ENCODE data around the gene TRMT112.

The TRMT112 gene

DNA sequence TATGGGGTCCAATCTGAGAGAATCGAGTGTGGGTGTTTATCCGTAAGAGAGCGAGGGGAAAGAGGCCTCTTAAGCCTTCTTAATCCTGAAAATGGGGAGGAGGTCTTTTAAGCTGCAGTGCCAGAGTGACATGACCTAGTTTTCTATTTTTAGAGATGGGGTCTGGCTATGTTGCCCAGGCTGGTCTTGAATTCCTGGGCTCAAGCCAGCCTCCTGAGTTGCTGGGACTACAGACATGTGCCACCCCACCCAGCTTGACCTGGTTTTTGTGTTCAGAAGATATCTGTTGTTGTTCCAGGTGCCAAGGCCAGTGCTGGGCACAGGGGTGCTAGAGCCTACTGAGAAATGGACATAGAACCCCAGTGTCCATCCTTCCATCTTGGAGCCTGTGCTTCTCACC is 34.3 kb downstream of the TRMT112 start:
- no peak overlapping the region for H3K4me3 ChIP-seq (ENCODE audit: control insufficient read depth in 1 of 7, extremely low read depth in 1 of 7, insufficient read depth in 4 of 7, low read depth in 2 of 7, low read length in 6 of 7)
- CTCF ChIA-PET: interaction anchor here (0.6 to 6.4 kb wide), 8 partner anchors 9 to 123 kb away, joined by 3 to 42 read pairs (median 6); partner anchors contain the start of genes CATSPERZ, FERMT3 and PLCB3

DNA sequence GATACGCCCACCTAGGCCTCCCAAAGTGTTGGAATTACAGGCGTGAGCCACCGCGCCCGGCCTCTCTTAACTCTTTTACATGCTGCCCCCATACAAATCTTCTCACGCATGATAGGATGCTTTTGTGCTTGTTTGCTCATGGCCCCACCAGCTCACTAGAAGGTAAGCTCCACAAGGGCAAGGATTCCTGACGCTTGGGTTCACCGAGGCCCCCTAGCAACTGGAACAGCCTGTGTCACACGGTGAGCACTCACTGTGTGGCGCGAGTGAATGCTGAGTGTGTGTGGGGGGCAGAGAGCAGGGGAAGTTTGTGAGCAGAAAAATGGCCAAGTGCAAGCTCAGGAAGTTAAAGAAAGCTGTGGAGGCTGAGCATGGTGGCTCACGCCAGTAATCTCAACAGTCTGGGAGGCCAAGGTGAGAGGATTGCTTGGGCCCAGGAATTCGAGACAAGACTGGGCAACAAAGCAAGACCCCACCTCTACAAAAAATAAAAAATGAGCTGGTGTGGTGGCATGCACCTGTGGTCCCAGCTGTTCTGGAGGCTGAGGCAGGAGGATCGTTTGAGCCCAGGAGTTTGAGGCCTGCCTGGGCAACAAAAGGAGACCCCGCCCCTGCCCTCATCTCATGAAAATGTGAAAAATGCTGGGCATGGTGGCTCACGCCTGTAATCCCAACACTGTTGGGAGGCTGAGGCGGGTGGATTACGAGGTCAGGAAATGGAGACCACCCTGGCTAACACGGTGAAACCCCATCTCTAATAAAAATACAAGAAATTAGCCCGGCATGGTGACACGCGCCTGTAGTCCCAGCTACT is 35.2 kb downstream of the TRMT112 start:
- ChIA-PET POLR2A (interaction anchor here (0.7 kb wide), 1 partner anchor 45 kb away, joined by 6 read pairs; no protein-coding TSS in a partner anchor), CTCF (interaction anchor here (0.6 to 6.4 kb wide), 5 partner anchors 11 to 122 kb away, joined by 3 to 42 read pairs (median 3); partner anchors contain the start of gene CATSPERZ)
- no peaks in the 10 kb centered on the region for H3K27me3 ChIP-seq (replicated peaks in 2 of 5; ENCODE audit: control insufficient read depth in 4 of 5, insufficient read depth in 5 of 5, low read length in 4 of 5)
- H3K27ac ChIP-seq (ENCODE audit: insufficient read depth in 1 of 2, low read depth in 1 of 2, low read length in 2 of 2, poor library complexity in 1 of 2, severe bottlenecking in 2 of 2): no peak overlapping the region
- peaks cover 4 to 26% (median 12%) of the 10 kb centered on the region in 4 experiments for H3K36me3 ChIP-seq (ENCODE audit: control insufficient read depth in 4 of 4, insufficient read depth in 4 of 4, low read length in 3 of 4)
- H3K4me1 ChIP-seq (ENCODE audit: control extremely low read depth in 1 of 4, control insufficient read depth in 4 of 4, insufficient read depth in 4 of 4, low read length in 3 of 4): peaks cover 0 to 21% (median 20%) of the 10 kb centered on the region in 4 experiments
- no peak overlapping the region for H3K4me3 ChIP-seq (ENCODE audit: control insufficient read depth in 1 of 7, extremely low read depth in 1 of 7, insufficient read depth in 4 of 7, low read depth in 2 of 7, low read length in 6 of 7)
- no peaks in the 10 kb centered on the region for H3K9me3 ChIP-seq (ENCODE audit: control extremely low read depth in 1 of 5, control insufficient read depth in 4 of 5, insufficient read depth in 2 of 5, low read depth in 1 of 5, low read length in 4 of 5)
- 98% methylated on average over 15 of the region's 22 CpGs for WGBS (ENCODE audit: insufficient coverage)
- no peak for DNase-seq

More for the DNA sequence above, 34.3 kb downstream of the TRMT112 start:
- Histone ChIP-seq H3K4me1 (ENCODE audit: control extremely low read depth in 1 of 4, control insufficient read depth in 4 of 4, insufficient read depth in 4 of 4, low read length in 3 of 4) (peaks cover 0 to 21% (median 20%) of the 10 kb centered on the region in 4 experiments), H3K27me3 (replicated peaks in 2 of 5; ENCODE audit: control insufficient read depth in 4 of 5, insufficient read depth in 5 of 5, low read length in 4 of 5) (no peaks in the 10 kb centered on the region), H3K27ac (ENCODE audit: insufficient read depth in 1 of 2, low read depth in 1 of 2, low read length in 2 of 2, poor library complexity in 1 of 2, severe bottlenecking in 2 of 2) (peak overlapping the region; percentile 28 to 99), H3K9me3 (ENCODE audit: control extremely low read depth in 1 of 5, control insufficient read depth in 4 of 5, insufficient read depth in 2 of 5, low read depth in 1 of 5, low read length in 4 of 5) (no peaks in the 10 kb centered on the region), H3K36me3 (ENCODE audit: control insufficient read depth in 4 of 4, insufficient read depth in 4 of 4, low read length in 3 of 4) (peaks cover 4 to 21% (median 9%) of the 10 kb centered on the region in 4 experiments)
- DNase-seq: no peak
- POLR2A ChIA-PET: interaction anchor here (2.9 kb wide), 1 partner anchor 13 kb away, joined by 30 read pairs; no protein-coding TSS in a partner anchor
- WGBS (ENCODE audit: insufficient coverage): 100% methylated on average over 3 of the region's 3 CpGs

DNA sequence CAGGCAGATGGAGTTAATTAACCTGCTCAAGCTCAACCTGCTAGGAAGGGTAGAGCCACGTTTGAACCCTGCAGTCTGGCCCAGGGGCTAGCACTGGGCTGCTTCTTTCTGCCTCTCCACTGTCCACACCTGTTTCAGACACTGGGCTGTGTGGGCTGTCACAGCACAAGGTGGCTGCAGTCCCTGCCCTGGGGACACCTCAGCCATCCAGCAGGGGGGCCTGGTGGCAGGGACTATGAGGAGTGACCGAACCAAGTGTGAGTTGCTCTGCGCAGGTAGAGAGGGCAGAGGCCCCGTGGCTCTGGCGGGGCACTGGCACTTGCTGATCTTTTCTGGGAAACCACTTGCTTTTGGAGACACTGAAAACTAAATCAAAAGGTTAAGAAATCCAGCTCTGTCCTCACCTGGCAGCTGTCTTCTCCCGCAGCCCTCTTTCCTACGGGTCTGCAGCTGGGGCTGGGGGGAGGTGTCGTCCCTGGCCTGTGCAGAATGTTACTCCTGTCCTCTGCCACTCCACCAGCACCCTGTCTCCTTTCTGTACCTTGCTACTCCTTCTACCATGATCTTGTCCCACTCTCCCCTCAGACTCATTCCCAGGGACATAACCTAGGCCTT is 38.7 kb downstream of the TRMT112 start:
- H3K36me3 ChIP-seq (ENCODE audit: control insufficient read depth in 4 of 4, insufficient read depth in 4 of 4, low read length in 3 of 4): peaks cover 6 to 33% (median 24%) of the 10 kb centered on the region in 4 experiments
- POLR2A ChIA-PET: no interaction called here
- no peaks in the 10 kb centered on the region for H3K9me3 ChIP-seq (ENCODE audit: control extremely low read depth in 1 of 5, control insufficient read depth in 4 of 5, insufficient read depth in 2 of 5, low read depth in 1 of 5, low read length in 4 of 5)
- CTCF ChIA-PET: interaction anchor here (0.7 to 4.8 kb wide), 4 partner anchors 11 to 54 kb away, joined by 3 to 19 read pairs (median 4); partner anchors contain the start of gene CATSPERZ
- no peak overlapping the region for H3K4me3 ChIP-seq (ENCODE audit: control insufficient read depth in 1 of 7, extremely low read depth in 1 of 7, insufficient read depth in 4 of 7, low read depth in 2 of 7, low read length in 6 of 7)
- H3K27ac ChIP-seq (ENCODE audit: insufficient read depth in 1 of 2, low read depth in 1 of 2, low read length in 2 of 2, poor library complexity in 1 of 2, severe bottlenecking in 2 of 2): no peak overlapping the region
- 93% methylated on average over 8 of the region's 8 CpGs for WGBS (ENCODE audit: insufficient coverage)
- DNase-seq: no peak
- H3K4me1 ChIP-seq (ENCODE audit: control extremely low read depth in 1 of 4, control insufficient read depth in 4 of 4, insufficient read depth in 4 of 4, low read length in 3 of 4): peaks cover 0 to 5% (median under 1%) of the 10 kb centered on the region in 4 experiments
- no peaks in the 10 kb centered on the region for H3K27me3 ChIP-seq (replicated peaks in 2 of 5; ENCODE audit: control insufficient read depth in 4 of 5, insufficient read depth in 5 of 5, low read length in 4 of 5)

DNA sequence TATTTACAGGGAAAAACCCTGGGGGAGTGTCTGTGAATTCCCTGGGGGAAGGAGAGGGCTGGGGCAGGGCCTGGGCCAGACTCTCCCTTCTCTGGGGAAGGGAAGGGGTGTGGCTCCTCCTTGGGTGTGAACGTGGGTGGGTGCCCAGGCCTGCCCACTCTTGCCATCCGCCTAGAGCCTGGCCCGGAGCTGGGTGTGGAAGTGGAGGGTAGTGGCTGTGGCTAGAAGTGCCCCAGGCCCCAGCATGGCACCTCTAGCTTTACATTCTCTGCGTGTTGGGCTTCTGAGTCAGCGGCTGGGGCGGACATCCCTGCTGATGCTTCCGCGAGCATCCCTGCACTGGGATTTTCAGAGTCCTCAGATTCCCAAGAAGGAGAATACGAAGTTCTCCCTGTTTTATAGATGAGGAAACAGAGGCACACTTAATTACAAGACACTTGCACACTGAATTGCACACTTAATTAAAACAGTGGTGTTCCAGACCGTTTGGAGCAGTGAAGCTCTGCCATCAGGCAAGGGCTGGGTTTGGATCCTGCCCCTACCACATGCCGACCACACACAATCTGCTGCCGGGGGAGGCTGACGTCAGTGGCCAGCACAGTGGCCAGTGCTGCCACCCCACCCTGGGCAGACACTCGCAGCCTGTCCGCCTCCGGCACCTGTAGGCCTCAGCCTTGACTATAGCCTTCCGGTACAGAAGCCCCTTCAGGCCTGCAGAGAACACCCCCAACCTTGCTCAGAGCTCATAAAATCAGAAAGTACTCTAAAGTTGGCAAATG is 40.5 kb downstream of the TRMT112 start:
- Histone ChIP-seq H3K36me3 (ENCODE audit: control insufficient read depth in 4 of 4, insufficient read depth in 4 of 4, low read length in 3 of 4) (peaks cover 4 to 33% (median 24%) of the 10 kb centered on the region in 4 experiments), H3K27me3 (replicated peaks in 2 of 5; ENCODE audit: control insufficient read depth in 4 of 5, insufficient read depth in 5 of 5, low read length in 4 of 5) (no peaks in the 10 kb centered on the region), H3K4me1 (ENCODE audit: control extremely low read depth in 1 of 4, control insufficient read depth in 4 of 4, insufficient read depth in 4 of 4, low read length in 3 of 4) (peaks cover 0 to 9% (median 5%) of the 10 kb centered on the region in 4 experiments), H3K4me3 (ENCODE audit: control insufficient read depth in 1 of 7, extremely low read depth in 1 of 7, insufficient read depth in 4 of 7, low read depth in 2 of 7, low read length in 6 of 7) (no peak overlapping the region), H3K9me3 (ENCODE audit: control extremely low read depth in 1 of 5, control insufficient read depth in 4 of 5, insufficient read depth in 2 of 5, low read depth in 1 of 5, low read length in 4 of 5) (no peaks in the 10 kb centered on the region), H3K27ac (ENCODE audit: insufficient read depth in 1 of 2, low read depth in 1 of 2, low read length in 2 of 2, poor library complexity in 1 of 2, severe bottlenecking in 2 of 2) (no peak overlapping the region)
- ChIA-PET CTCF (interaction anchor here (0.6 to 4.8 kb wide), 7 partner anchors 9 to 48 kb away, joined by 3 to 19 read pairs (median 3); partner anchors contain the start of genes CATSPERZ and GPR137), POLR2A (no interaction called here)
- DNase-seq: no peak
- WGBS (ENCODE audit: insufficient coverage): 99% methylated on average over 14 of the region's 17 CpGs

DNA sequence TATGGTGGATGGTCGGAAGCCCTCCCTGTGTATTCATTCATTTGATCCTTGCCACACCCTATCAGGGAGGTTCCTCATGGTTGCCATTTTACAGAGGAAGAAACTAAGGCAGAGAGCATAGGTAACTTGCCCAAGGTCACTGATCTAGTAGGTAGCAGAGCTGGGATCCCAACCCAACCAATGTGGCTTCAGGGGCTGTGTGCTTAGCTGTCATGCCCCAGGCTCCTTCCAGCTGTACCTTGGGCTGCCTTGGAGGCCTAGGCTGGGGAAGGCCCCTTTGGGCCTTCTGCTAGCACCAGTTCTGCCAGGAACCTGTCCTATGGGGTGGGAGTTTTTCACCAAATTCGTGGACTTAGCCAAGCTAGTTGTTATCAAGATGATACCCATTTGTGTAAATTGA is 41.5 kb downstream of the TRMT112 start:
- H3K36me3 ChIP-seq (ENCODE audit: control insufficient read depth in 4 of 4, insufficient read depth in 4 of 4, low read length in 3 of 4): peaks cover 4 to 29% (median 22%) of the 10 kb centered on the region in 4 experiments
- CTCF ChIA-PET: interaction anchor here (0.8 to 4.8 kb wide), 3 partner anchors 25 to 72 kb away, joined by 3 to 19 read pairs (median 4); partner anchors contain the start of gene CATSPERZ
- H3K27me3 ChIP-seq (replicated peaks in 2 of 5; ENCODE audit: control insufficient read depth in 4 of 5, insufficient read depth in 5 of 5, low read length in 4 of 5): no peaks in the 10 kb centered on the region
- WGBS (ENCODE audit: insufficient coverage): 100% methylated on average over 1 of the region's 2 CpGs
- POLR2A ChIA-PET: interaction anchor here (0.6 kb wide), 2 partner anchors 21 to 1618 kb away, joined by 3 to 5 read pairs; no protein-coding TSS in a partner anchor
- DNase-seq: no peak
- H3K4me3 ChIP-seq (ENCODE audit: control insufficient read depth in 1 of 7, extremely low read depth in 1 of 7, insufficient read depth in 4 of 7, low read depth in 2 of 7, low read length in 6 of 7): no peak overlapping the region
- no peak overlapping the region for H3K27ac ChIP-seq (ENCODE audit: insufficient read depth in 1 of 2, low read depth in 1 of 2, low read length in 2 of 2, poor library complexity in 1 of 2, severe bottlenecking in 2 of 2)
- no peaks in the 10 kb centered on the region for H3K9me3 ChIP-seq (ENCODE audit: control extremely low read depth in 1 of 5, control insufficient read depth in 4 of 5, insufficient read depth in 2 of 5, low read depth in 1 of 5, low read length in 4 of 5)
- H3K4me1 ChIP-seq (ENCODE audit: control extremely low read depth in 1 of 4, control insufficient read depth in 4 of 4, insufficient read depth in 4 of 4, low read length in 3 of 4): peaks cover 0 to 15% (median 10%) of the 10 kb centered on the region in 4 experiments

DNA sequence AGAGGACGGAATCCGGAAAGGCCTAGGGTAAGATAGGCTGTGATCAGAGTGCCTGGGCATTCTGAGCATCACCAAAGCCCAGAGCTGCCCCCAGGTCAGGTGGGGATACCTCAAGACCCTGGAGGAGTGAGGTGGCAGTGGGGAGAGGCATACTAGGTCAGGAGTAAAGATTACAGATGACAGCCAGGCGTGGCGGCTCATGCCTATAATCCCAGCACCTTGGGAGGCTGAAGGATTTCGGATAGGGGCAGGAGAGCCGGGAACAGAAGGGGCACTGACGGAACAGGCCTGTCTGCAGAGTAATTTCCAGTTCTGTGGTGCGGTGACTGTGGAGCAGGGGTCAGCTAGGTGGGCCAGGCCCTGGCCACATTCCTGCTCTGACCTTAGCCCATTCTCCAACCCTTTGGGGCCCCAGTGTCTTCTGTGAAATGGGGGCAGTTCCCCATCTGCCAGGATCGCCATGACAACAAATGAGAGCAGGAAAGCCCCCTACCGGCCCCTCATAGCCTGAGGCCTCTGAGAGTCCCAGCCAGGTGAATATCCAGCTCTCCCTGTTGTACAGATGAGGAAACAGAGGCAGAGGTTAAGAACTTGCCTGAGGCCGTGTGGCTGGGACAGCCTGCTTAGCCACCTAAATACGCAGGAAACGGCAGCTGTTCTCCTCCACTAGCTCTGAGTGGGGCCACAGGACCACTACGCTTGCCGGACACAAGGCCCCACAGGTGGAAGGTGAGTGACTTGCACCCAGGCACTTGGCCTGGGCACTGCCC is 42.1 kb downstream of the TRMT112 start:
- H3K27me3 ChIP-seq (replicated peaks in 2 of 5; ENCODE audit: control insufficient read depth in 4 of 5, insufficient read depth in 5 of 5, low read length in 4 of 5): no peaks in the 10 kb centered on the region
- H3K4me1 ChIP-seq (ENCODE audit: control extremely low read depth in 1 of 4, control insufficient read depth in 4 of 4, insufficient read depth in 4 of 4, low read length in 3 of 4): peaks cover 0 to 20% (median 16%) of the 10 kb centered on the region in 4 experiments
- H3K36me3 ChIP-seq (ENCODE audit: control insufficient read depth in 4 of 4, insufficient read depth in 4 of 4, low read length in 3 of 4): peaks cover 4 to 29% (median 22%) of the 10 kb centered on the region in 4 experiments
- DNase-seq: no peak
- H3K4me3 ChIP-seq (ENCODE audit: control insufficient read depth in 1 of 7, extremely low read depth in 1 of 7, insufficient read depth in 4 of 7, low read depth in 2 of 7, low read length in 6 of 7): no peak overlapping the region
- no peak overlapping the region for H3K27ac ChIP-seq (ENCODE audit: insufficient read depth in 1 of 2, low read depth in 1 of 2, low read length in 2 of 2, poor library complexity in 1 of 2, severe bottlenecking in 2 of 2)
- ChIA-PET POLR2A (interaction anchor here (0.6 kb wide), 1 partner anchor 22 kb away, joined by 5 read pairs; no protein-coding TSS in a partner anchor), CTCF (interaction anchor here (0.6 to 4.8 kb wide), 7 partner anchors 9 to 72 kb away, joined by 3 to 19 read pairs (median 4); partner anchors contain the start of genes BAD and CATSPERZ)
- no peaks in the 10 kb centered on the region for H3K9me3 ChIP-seq (ENCODE audit: control extremely low read depth in 1 of 5, control insufficient read depth in 4 of 5, insufficient read depth in 2 of 5, low read depth in 1 of 5, low read length in 4 of 5)
- WGBS (ENCODE audit: insufficient coverage): 97% methylated on average over 15 of the region's 15 CpGs
